Measurements from ENCODE around the gene CHORDC1.
"Not testable (repeated sequence)": the region's sequence is repeated elsewhere in the genome, so short reads cannot be mapped to it uniquely, and the experiment has no call there.

Gene CHORDC1

GRCh38 chr11:90213322-90213721 lies 9.5 kb downstream of the CHORDC1 start:
- DNase-seq = no peak

GRCh38 chr11:90208857-90209256 lies 14.0 kb downstream of the CHORDC1 start:
- DNase-seq = no peak

DNA sequence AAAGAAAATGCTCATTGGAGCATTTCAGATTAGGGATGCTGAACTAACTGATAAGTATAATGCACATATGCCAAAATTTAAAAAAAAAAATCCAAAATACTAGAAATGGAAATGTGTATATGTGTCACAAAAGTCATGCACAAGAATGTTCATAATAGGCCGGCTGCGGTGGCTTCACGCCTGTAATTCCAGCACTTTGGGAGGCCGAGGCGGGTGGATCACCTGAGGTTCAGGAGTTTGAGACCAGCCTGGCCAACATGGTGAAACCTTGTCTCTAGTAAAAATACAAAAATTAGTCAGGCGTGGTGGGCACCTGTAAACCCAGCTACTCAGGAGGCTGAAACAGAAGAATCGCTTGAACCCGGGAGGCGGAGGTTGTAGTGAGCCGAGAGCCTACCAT lies 14.9 kb downstream of the CHORDC1 start:
- DNase-seq = not testable (repeated sequence)

DNA sequence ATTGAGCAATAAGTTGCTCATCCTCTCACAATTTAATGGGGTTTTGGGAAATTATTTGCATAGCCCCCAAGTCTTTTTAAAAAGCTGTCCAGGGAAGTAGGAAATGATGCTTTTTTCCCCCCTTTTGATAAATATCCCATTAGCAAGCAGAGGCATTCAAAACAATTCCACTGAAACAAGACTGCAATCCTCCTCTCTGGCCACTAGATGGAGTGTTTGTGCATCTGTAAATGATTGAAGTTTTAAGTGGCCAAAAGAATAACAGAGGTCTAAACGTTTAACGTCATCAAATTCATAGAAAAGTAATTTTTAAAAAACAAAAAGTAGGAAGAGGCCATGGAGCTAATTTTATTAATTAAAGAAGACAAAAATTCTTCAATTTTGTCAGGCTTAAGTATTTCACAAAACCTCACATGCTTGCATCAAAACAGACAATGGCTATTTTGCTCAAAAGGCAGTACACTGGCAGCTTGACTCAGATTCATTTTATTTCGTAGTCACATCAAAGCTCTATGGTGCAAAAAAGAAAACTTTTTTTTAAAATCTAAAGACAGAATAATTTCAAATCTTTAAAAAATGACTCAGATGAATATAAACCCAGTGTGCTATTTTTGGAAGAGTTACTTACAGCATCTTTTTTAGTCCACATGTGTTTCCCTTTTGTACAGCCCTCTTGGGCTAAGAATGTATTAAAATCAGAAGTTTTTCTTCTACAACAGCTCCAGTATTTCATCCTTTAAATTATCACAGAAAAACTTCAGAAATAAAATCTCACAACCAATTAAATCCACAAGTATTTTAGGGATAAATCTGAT lies 17.8 kb downstream of the CHORDC1 start:
- peak; percentile 75 for DNase-seq

DNA sequence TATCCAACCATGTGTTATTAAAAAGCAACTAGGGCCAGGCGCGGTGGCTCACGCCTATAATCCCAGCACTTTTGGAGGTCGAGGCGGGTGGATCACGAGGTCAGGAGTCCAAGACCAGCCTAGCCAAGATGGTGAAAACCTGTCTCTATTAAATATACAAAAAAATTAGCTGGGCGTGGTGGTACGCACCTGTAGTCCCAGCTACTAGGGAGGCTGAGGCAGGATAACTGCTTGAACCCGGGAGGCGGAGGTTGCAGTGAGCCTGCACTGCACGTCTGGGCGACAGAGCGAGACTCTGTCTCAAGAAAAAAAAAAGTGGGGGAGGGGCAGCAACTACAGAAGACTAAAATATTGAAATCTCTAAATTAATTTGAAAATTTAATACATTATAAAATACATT lies 18.4 kb downstream of the CHORDC1 start:
- no peak for DNase-seq

GRCh38 chr11:90202342-90202741 lies 20.5 kb downstream of the CHORDC1 start:
- DNase-seq = no peak

GRCh38 chr11:90197377-90197776 lies 25.5 kb downstream of the CHORDC1 start:
- no peak for DNase-seq

- DNase-seq = no peak
These were observed 29.8 kb downstream of the CHORDC1 start for GRCh38 chr11:90192869-90193582.

- no peak for DNase-seq
These were observed 33.8 kb downstream of the CHORDC1 start for GRCh38 chr11:90189011-90189410.

DNA sequence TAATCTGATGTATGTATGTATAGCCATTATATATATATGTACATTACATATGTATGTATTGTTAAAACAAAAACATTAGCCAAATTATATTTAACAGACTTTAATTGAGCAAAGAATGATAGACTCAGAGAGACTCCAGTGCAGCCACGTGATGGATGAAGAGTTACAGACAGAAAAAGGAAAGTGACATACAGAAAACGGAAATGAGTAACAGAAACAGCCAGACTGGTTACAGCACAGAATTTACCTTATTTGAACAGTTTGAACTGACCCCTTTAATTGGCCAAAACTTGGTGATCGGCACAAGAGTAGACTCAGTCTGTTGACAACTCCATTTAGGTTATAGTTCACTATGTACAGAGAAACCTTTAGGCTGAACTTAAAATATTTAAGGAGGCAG lies 35.0 kb downstream of the CHORDC1 start:
- no peak for DNase-seq

DNA sequence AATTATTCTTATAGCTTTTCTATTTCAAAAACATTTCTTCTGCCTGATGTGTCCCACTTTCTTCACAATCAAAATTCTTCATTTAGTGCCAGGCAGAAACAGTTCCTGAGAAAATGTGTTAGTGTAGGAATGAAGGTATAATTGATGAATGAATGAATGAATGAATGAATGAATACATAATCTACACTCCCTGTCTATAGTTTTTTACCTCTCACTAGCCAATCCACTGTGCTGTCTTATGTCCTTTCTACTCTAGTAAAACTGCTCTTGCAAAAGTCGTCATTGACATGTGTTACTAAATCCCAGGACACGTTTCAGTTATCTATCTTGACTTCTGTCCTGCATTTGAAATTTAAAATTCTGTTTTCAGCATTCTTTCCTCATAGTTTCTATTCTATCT lies 42.9 kb downstream of the CHORDC1 start:
- DNase-seq = no peak

- DNase-seq = no peak
These were observed 44.1 kb downstream of the CHORDC1 start for GRCh38 chr11:90178751-90179150.

DNA sequence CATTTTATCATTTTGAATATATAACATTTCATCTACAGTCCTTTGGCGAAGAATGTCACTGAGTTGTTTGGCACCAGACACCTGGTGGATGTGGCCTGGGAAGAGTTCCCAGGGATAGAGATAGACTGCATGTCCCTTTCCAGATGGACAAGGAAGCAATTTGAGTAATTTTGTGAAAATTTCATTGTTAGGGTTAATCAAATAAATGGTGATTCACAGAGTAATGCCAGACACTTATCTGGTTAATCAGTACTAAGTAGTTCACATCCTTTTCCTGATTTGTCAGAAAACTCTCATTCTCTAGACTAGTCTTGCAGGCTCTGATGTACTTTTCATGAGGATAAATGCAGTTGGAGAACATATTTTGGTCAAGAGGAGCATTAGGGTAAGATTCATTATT lies 46.8 kb downstream of the CHORDC1 start:
- no peak for DNase-seq

DNA sequence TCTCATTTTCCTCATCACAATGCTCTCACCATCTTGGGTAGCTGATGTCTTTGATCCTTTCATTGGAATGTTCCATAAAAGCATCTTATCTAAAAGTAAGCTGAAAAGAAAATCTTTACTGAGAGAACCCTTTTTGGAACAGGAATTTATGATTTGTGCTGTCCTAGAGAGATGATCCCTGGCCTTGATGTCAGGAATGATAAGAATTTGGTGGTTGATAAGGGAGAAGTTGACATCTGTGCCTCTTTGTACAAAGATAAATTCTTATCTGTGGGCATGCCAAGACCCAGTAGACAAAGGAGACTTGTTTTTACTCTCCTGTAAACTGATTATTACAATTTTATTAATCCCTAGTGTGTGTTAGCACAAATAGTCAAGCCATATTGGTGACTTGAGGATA lies 51.5 kb downstream of the CHORDC1 start:
- no peak for DNase-seq

DNA sequence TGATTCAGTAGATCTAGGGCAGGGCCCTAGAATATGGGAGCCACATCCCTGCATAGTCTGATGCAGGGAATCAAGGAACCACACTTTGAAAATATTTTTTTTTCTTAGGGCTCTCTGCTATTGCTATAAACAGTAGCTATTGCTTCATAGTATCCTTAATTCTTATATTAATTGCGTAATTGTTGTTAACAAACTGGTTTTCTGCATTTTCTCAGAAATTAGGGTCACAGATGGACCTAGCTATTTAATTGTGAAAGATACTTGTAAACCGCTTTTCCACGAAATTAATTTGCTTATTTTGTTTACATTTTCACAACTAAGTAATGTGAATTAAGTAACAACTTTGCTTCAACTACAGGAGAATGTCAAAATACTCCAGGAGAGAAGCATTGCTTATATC lies 54.3 kb downstream of the CHORDC1 start:
- DNase-seq = no peak

DNA sequence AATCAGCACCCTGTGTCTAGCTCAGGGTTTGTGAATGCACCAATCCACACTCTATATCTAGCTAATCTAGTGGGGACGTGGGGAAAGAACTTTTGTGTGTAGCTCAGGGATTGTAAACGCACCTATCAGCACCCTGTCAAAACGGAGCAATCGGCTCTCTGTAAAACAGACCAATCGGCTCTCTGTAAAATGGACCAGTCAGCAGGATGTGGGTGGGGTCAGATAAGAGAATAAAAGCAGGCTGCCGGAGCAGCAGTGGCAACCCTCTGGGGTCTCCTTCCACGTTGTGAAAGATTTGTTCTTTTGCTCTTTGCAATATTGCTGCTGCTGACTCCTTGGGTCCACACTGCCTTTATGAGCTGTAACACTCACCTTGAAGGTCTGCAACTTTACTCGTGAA lies 55.1 kb downstream of the CHORDC1 start:
- not testable (repeated sequence) for DNase-seq

DNA sequence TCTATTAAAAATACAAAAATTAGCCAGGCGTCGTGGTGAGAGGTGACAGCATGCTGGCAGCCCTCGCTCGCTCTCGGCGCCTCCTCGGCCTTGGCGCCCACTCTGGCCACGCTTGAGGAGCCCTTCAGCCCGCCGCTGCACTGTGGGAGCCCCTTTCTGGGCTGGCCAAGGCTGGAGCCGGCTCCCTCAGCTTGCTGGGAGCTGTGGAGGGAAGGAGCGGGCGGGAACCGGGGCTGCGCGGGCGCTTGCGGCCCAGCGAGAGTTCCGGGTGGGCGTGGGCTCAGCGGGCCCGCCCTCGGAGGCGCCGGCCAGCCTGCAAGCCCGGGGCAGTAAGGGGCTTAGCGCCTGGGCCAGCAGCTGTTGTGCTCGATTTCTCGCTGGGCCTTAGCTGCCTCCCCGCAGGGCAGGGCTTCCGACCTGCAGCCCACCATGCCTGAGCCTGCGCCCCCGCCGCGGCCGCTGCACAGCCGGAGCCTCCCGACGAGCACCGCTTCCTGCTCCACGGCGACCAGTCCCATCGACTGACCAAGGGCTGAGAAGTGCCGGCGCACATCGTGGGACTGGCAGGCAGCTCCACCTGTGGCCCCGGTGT lies 55.8 kb downstream of the CHORDC1 start:
- DNase-seq = not testable (repeated sequence)
